Raji (cell line): ENCODE results near the gene NTHL1.

Experiments used
- POLR2A ChIP-seq: IDR thresholded peaks from 2 replicates; pipeline ENCODE4 v1.6.1; 2011; ENCODE audit warnings: low read depth, low read length, control low read depth; ENCODE audit not compliant: insufficient read depth

NTHL1 gene

DNA sequence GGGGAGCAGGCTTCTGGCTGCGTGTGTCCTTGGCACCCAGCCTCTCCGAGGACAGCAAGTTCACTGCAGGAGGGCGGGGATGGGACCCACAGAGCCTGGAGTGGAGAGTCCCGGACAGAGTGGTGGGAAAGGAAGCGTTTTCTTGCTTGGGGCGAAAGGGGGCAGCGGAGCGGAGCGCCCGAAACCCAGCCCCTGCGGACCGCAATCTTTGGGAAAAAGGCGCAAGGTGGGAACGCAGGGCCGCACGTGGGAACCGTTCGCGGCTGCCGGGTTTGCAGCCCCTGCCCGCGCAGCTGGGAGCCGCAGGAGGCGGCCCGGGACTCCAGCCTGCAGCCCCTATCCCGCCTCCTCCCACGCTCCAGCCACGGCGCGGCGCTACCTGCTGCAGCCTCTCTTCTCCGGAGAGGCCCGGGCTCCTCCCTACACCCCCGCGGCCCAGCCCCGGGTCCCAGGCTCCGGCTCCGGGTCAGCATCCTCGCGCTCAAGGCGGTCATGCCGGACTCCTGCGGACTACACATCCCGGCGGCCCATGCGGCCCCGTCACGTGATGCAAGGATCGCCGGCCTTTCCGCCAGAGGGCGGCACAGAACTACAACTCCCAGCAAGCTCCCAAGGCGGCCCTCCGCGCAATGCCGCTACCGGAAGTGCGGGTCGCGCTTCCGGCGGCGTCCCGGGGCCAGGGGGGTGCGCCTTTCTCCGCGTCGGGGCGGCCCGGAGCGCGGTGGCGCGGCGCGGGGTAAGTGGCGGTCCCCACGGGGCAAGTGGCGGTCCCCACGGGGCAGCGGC lies at the start of gene NTHL1, which contains the start of gene TSC2:
Gene NTHL1 (minus strand): TSS at position 505 of the 786 bp plus-strand sequence. CDS start 11 bp downstream, at position 494.
Gene TSC2 (plus strand): TSS at position 656 of the 786 bp plus-strand sequence. CDS start 631 bp downstream, outside the sequence.
- TF ChIP-seq POLR2A: peak; percentile 74

DNA sequence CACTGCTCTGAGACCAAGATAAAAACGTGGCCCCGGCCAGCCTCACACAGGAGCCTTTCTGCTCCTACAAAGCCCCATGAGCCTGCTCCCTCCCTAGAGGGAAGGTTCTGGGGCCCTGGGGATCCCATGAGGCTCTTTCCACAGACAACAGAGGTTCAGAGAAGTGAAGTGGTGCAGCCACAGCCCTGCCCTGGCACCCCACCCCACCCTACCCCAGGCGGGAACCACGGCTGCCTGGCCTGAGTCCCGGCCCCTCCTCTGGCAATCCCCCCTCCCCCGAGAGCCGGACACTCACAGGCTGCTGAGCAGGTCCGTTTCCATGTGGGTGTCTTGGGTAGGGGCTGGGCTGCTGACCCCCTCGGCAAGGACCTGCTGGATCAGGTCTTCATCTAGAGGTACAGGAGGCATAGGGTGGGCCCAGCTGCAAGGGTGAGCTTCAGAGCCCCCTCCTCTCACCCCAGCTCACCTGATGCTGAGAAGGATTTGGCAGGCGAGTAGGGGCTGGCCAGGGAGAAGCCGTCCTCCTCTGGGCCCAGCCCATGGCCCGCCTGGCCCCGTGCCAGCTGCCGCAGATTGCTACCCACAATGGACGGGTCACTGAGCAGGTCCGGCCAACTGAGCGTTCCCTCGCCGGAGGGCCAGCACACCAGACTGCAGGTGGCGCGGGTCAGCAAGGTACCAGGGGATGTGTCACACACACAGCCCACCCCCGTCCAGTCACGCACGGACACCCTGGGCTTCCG lies 49.4 kb upstream of the NTHL1 start:
- no peak for TF ChIP-seq POLR2A

DNA sequence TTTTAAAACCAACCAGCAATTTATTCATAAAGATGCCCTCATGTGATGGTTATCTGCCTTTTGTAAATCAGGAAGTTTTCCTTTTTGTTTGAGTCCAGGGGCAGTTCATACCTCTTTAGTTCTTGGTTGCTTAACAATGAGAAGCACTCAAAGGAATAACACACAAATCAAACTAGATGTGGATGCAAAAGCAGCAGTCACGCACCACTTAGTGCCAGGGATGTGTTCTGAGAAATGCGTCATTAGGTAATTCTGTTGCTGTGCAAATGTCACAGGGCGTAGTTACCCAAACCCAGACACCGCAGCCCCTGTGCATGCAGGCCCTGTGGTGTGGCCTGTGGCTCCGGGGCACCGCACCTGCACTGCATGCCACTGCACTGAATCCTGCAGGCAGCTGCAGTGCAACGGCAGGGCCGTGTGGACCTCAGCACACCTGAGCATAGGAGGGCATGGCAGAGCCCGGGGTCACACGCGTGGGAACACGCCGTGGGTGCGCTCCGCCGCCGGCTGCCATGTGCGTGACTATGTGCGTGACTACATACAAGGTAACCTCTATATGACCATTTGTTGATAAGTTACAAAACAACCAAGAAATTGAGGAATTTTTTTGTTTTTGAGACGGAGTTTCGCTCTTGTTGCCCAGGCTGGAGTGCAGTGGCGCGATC lies 48.4 kb upstream of the NTHL1 start:
- TF ChIP-seq POLR2A: no peak

DNA sequence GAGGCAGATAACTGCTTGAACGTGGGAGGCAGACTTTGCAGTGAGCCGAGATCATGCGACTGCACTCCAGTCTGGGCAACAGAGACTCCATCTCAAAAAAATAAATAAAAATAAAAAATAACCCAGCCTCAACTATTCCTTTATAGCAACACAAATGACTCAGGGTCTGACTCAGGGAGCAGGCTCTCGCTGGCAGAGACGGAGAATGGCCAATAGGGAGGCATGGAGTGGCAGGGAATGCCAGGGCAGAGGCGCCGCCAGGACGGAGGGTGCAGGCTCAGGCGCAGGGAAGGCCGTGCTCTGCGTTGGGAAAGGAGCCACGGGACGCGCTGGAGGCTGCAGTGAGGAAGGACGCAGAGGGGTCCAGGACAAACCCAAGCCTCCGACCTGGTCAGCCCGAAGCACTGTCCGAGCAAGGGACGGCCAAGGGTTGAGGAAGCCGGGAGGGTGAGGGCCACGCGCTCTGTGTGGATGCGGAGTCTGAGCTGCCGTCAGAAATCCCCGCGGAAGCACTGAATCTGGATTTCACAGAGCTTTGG lies 47.8 kb upstream of the NTHL1 start:
- no peak for TF ChIP-seq POLR2A

DNA sequence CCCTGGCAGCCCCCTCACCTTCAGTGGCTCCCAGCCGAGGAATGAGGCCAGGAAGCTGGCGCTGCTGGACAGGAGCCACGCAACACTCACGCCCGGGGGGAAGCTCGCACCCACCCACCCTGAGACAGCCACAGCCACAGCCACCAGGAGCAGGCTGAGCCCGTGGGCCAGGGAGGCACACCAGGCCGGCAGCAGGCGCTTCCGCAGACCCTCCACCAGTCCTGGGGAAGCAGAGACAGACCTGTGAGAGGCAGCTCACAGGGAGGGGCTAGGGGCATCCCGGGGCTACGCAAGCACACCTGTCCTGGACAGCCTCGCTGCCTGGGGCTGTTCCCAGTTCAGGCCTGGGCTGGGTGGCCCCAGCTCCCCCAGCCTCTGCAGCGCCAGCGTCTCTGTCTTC lies 46.2 kb upstream of the NTHL1 start:
- TF ChIP-seq POLR2A: no peak

DNA sequence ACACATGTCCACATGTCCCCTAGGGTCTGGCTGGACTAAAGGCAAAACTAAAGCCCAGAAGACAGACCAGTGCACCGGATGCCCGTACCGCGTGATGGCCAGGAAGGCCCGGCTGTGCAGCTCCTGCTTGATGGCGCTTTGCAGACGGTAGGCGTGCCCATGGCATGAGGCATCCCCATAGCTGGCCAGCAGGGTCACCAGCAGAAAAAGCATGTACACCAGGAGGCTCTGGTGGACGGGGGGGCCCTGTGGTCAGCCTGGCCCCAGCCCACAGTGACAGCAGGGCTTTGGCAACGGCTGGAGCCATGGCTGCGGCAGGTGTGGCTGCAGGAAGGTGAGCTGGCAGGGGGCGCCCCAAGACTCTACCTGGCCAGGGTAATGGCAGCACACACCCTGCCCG lies 45.2 kb upstream of the NTHL1 start:
- TF ChIP-seq POLR2A: no peak

DNA sequence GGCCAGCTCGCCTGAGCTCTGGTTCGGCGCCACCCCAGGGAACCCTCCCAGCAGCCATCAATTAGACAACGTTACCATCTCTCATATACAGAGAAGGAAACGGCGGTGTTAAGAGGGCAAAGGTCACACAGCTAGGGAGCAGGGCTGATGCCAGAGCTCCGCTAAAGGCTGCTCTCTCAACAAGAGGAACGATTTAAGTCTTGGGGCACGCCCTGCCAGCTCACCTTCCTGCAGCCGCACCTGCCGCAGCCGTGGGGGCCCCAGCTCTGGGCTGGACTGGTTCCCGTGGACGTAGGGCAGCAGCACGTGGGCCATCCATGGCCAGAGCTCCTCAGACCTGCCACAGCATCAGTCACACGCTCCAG lies 44.6 kb upstream of the NTHL1 start:
- no peak for TF ChIP-seq POLR2A

DNA sequence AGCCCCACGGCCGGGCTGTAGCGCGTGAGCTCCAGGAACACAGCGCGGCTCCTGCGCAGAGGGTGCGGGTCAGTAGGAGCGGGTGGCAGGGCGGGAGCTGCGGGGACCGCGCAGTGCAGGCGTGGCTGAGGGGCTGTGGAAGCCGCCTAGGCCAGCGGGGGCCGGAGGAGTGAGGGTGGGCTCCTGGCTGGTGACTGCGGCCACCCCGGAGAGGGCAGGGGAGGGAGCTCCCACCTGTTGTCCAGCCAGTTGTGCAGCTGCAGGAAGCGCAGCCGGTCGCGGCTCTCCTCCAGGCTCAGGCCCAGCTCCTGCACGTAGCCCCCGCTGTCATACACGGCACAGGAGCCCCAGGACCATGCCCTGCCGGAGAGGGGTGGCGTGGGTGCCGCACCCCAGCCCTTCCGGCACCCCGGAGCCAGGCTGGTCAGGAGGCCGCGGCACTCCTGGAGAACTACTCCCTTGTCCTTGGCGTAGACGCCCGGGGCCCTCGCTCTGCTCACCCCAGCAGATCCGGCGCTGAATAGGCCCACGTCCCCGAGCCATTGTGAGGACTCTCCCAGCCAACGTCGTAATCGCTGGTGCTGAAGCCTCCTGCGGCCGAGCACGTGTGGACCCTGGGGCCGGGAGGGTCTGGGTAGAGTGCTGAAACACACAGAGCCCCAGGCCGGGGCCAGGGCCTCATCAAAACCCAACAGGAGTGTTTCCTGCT lies 44.1 kb upstream of the NTHL1 start:
- no peak for TF ChIP-seq POLR2A

DNA sequence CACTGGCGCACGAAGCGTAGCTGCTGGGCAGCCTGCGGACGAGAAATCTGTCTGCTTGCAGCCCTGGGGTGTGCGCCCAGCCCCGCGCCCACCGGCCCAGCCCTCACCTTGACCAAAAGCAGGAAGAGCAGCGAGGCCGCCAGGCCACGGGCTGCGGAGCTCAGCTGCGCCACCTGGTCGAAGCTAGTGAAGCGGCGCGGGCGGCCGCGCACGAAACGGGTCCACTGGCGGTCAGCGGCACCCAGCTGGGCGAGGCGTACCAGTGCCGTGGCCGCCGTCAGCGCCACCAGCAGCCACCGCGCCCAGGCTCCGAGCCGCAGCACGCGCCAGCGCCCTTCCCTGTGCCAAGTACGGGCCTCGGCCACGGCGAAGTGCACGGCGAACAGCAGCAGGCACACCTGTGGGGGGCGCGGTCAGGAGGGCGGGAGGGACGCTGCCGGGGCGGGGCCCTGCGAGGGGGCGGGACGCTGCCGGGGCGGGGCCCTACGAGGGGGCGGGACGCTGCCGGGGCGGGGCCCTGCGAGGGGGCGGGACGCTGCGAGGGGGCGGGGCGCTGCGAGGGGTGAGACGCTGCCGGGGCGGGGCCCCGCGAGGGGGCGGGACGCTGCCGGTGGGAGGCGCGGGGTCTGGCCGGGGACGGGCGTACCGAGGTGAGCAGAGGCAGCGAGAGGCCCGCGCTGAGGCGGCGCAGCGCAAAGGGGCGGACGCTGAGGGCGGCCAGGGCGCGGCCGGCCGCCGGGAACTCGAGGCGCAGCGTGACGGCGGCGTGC lies 43.3 kb upstream of the NTHL1 start:
- no peak for TF ChIP-seq POLR2A

DNA sequence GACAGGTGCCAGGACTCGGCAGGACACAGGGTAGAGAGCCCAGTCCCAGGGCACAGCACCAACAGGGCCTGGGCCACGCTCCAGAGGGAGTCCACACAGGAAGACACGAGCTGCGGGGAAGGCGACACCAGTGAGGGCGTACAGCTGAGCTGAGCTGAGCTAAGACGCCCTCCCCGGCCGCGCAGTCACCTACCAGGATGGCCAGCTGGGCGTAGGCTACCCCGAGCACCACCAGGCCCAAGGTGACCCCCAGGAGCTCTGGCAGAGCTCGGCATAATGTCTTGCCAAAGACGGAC lies 42.8 kb upstream of the NTHL1 start:
- no peak for TF ChIP-seq POLR2A

DNA sequence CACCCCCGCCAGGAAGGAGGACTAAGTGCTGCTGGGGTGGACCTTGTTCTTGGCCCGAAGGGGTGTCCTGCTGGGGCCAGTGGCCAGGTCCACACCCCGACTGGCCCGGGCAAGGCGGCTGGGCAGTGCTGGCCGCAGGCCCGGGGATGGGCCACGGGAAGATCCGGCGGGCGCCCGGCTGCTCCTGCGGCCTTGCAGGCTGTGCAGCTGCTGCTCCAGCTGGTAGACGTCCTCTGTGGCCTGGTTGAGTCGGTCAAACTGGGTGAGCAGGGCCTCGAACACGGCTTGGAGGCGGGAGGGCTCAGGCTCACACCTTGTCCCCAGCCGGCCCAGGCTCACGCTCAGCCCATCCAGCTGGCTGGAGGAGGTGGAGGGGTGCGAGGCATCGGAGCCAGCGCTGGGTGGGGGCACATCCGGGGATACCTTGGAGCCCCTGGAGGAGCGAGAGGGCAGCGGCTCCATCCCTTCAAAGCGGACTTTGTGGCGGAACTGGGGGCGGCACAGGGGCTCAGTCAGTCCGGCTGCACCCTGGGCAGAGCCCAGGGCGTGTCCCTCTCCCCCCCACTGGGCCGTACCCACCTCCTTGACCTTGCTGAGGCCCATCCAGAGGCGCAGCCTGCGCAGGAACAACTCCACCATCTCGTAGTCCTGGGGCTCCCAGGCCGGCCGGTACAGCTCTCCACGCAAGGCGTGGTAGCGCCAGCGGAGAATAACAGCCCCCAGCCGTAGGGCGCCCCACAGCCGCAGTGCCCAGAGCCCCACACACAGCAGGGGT lies 42.3 kb upstream of the NTHL1 start:
- no peak for TF ChIP-seq POLR2A

DNA sequence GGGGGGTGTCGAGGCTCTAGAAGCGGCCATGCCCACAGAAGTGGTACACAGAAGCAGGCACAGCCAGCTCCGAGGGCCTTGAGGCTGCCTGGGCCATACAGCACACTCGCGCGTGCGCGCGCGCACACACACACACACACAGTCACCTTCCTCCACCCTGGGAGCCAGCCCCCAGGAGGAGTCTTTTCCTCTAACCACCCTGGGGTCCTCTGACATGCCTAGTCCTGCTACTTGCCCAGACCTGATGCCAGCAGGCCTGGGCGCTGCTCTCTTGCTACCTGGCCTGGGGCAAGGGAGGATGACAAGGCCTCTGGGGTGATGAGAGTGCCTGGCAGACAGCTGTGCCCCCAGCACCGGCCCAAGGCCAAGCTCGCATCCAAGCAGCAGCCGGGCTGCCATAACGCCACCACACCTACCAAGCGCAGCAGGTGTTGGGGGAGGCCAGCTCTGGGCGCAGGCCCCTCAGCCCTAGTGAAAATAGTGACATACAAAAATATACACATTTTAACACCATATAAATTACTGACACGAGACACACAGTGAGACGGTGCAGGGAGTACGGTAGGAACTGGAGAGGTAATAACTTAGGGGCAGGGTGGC lies 41.2 kb upstream of the NTHL1 start:
- TF ChIP-seq POLR2A: no peak

DNA sequence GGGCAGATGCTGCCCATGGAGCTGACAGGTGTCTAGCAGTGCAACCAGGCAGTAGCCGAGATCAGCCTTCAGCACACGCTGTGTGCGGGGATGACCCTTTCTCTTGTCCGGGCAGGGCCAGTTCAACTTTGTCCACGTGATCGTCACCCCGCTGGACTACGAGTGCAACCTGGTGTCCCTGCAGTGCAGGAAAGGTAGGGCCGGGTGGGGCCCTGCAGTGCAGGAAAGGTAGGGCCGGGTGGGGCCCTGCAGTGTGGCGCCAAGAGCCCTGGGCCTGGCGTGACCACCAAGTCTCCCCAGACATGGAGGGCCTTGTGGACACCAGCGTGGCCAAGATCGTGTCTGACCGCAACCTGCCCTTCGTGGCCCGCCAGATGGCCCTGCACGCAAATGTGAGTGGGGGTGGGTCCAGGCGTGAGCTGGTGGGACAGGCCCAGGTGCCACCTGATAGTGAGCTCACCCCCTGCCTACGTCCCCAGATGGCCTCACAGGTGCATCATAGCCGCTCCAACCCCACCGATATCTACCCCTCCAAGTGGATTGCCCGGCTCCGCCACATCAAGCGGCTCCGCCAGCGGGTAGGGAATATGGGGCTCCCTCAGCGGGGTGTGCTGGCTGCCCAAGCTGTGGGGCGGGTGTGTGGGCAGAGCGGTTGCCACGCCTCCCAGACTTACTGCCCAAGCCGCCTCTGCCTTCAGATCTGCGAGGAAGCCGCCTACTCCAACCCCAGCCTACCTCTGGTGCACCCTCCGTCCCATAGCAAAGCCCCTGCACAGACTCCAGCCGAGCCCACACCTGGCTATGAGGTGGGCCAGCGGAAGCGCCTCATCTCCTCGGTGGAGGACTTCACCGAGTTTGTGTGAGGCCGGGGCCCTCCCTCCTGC lies 40.4 kb upstream of the NTHL1 start:
- no peak for TF ChIP-seq POLR2A
